ENCODE measurements around the gene FAXDC2.

Gene FAXDC2

DNA sequence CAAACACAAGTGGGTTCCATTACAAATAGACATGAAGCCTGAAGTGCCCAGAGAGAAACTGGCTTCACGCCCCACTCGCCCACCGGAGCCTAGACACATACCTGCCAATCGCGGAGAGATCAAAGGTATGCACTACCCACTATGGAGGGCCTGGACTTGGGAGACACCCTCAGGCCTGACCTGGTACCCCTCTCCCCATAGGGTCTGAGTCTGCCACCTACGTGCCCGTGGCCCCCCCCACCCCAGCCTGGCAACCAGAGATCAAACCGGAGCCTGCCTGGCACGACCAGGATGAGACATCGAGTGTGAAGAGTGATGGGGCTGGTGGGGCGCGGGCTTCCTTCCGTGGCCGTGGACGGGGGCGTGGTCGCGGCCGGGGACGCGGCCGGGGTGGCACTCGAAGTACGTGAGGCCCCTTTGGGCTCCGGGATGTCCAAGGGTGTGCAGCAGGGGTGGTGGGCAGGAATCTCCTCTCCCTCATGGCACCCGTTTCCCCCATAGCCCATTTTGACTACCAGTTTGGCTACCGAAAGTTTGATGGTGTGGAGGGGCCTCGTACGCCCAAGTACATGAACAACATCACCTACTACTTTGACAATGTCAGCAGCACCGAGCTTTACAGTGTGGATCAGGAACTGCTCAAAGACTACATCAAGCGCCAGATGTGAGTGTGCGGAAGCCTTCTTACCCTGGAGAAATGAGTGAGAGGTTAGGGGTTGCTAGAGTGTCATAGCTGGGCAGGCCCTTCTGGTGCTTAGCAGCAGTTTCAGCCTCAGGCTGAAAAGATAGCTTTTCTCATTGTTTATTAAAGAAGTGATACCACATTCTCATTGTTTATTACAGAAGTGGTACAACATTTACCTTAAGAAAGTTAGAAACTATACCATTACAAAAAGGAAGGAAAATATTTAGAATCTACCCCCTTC lies 56.5 kb downstream of the FAXDC2 start (continued):
- no peak for TF ChIP-seq ZNF610 (tag by site-specific recombination; IDR thresholded peaks at IDR 0.05; ENCODE audit: borderline replicate concordance)

- no peak for TF ChIP-seq TCF7L2 (IDR thresholded peaks at IDR 0.05; ENCODE audit: borderline replicate concordance, low read depth, low read length)
- no peak for TF ChIP-seq ZNF114 (tag by site-specific recombination; IDR thresholded peaks at IDR 0.05)
- TF ChIP-seq ZNF670 (tag by site-specific recombination; IDR thresholded peaks at IDR 0.05; ENCODE audit: low read depth): no peak
- no peak for TF ChIP-seq BCL6B (tag by site-specific recombination; IDR thresholded peaks at IDR 0.05)
- TF ChIP-seq ZSCAN23 (tag by site-specific recombination; IDR thresholded peaks at IDR 0.05): no peak
- no peak for TF ChIP-seq ZNF335 (tag by site-specific recombination; conservative IDR thresholded peaks at IDR 0.05)
- no peak for TF ChIP-seq ZBTB26 (tag by site-specific recombination; optimal IDR thresholded peaks at IDR 0.05)
- no peak for TF ChIP-seq ZNF266 (tag by site-specific recombination; IDR thresholded peaks at IDR 0.05; ENCODE audit: low read depth)
- TF ChIP-seq ZNF423 (tag by site-specific recombination; IDR thresholded peaks at IDR 0.05): no peak
- TF ChIP-seq ZNF585B (tag by site-specific recombination; IDR thresholded peaks at IDR 0.05): no peak
- no peak for TF ChIP-seq ZNF10 (tag by site-specific recombination; IDR thresholded peaks at IDR 0.05)
- no peak for TF ChIP-seq ZNF398 (tag by site-specific recombination; IDR thresholded peaks at IDR 0.05)
- TF ChIP-seq, protein P1, sequence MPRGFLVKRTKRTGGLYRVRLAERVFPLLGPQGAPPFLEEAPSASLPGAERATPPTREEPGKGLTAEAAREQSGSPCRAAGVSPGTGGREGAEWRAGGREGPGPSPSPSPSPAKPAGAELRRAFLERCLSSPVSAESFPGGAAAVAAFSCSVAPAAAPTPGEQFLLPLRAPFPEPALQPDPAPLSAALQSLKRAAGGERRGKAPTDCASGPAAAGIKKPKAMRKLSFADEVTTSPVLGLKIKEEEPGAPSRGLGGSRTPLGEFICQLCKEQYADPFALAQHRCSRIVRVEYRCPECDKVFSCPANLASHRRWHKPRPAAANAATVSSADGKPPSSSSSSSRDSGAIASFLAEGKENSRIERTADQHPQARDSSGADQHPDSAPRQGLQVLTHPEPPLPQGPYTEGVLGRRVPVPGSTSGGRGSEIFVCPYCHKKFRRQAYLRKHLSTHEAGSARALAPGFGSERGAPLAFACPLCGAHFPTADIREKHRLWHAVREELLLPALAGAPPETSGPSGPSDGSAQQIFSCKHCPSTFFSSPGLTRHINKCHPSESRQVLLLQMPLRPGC (tag by site-specific recombination; IDR thresholded peaks at IDR 0.05): no peak
- no peak for TF ChIP-seq ZSCAN16 (tag by site-specific recombination; IDR thresholded peaks at IDR 0.05)
- no peak for TF ChIP-seq KLF10 (tag by site-specific recombination; IDR thresholded peaks at IDR 0.05)
- Histone ChIP-seq H3K4me3 (ENCODE audit: low read depth, low read length) (no peak overlapping the region), H3K4me1 (ENCODE audit: control insufficient read depth, insufficient read depth, low read length) (no peaks in the 10 kb centered on the region), H3K9me3 (ENCODE audit: control insufficient read depth, insufficient read depth, low read depth, low read length) (no peaks in the 10 kb centered on the region), H3K36me3 (ENCODE audit: control insufficient read depth in 2 of 2, insufficient read depth in 1 of 2, low read length in 2 of 2) (peaks cover 17 to 59% of the 10 kb centered on the region in 2 experiments), H3K27ac (ENCODE audit: extremely low read depth, low read depth, low read length) (no peak overlapping the region)
- ChIA-PET POLR2A (no interaction called here), CTCF (no interaction called here)
Measured at GRCh38 chr5:154791535-154791934, 58.9 kb downstream of the FAXDC2 start.

- Histone ChIP-seq H3K4me1 (ENCODE audit: control insufficient read depth, insufficient read depth, low read length) (peaks cover 10% of the 10 kb centered on the region), H3K9me3 (ENCODE audit: control insufficient read depth, insufficient read depth, low read depth, low read length) (no peaks in the 10 kb centered on the region), H3K4me3 (ENCODE audit: low read depth, low read length) (no peak overlapping the region), H3K27ac (ENCODE audit: extremely low read depth, low read depth, low read length) (no peak overlapping the region), H3K36me3 (ENCODE audit: control insufficient read depth in 2 of 2, insufficient read depth in 1 of 2, low read length in 2 of 2) (peaks cover 12 to 32% of the 10 kb centered on the region in 2 experiments)
- TF ChIP-seq, protein P2, sequence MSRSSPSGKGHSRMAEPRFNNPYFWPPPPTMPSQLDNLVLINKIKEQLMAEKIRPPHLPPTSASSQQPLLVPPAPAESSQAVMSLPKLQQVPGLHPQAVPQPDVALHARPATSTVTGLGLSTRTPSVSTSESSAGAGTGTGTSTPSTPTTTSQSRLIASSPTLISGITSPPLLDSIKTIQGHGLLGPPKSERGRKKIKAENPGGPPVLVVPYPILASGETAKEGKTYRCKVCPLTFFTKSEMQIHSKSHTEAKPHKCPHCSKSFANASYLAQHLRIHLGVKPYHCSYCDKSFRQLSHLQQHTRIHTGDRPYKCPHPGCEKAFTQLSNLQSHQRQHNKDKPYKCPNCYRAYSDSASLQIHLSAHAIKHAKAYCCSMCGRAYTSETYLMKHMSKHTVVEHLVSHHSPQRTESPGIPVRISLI (tag by site-specific recombination; IDR thresholded peaks at IDR 0.05): no peak
- TF ChIP-seq GLIS1 (tag by site-specific recombination; IDR thresholded peaks at IDR 0.05): peak; percentile 99
- peak; percentile 54; the same call in 1 of the 2 replicates for TF ChIP-seq ZIC2 (tag by site-specific recombination; IDR thresholded peaks at IDR 0.05)
- TF ChIP-seq ZNF248 (tag by site-specific recombination; IDR thresholded peaks at IDR 0.05): no peak
- TF ChIP-seq GLIS2 (tag by site-specific recombination; IDR thresholded peaks at IDR 0.05): peak; percentile 40; the same call in 1 of the 2 replicates
- ChIA-PET CTCF (no interaction called here), POLR2A (no interaction called here)
Measured at GRCh38 chr5:154788212-154788611, 62.2 kb downstream of the FAXDC2 start.

All from HEK293 (cell line).